GM15510 (cell line): ENCODE measurements around the gene S100A7.

Source experiments
- POLR2A ChIP-seq: IDR thresholded peaks from 3 replicates; pipeline ENCODE4 v1.6.1; 2011; ENCODE audit warnings: borderline replicate concordance; ENCODE audit not compliant: insufficient read length; ENCODE audit errors: extremely low read depth

The S100A7 gene

GRCh38 chr1:153447498-153448170, 12.8 kb downstream of the S100A7 start:
- no peak for TF ChIP-seq POLR2A

DNA sequence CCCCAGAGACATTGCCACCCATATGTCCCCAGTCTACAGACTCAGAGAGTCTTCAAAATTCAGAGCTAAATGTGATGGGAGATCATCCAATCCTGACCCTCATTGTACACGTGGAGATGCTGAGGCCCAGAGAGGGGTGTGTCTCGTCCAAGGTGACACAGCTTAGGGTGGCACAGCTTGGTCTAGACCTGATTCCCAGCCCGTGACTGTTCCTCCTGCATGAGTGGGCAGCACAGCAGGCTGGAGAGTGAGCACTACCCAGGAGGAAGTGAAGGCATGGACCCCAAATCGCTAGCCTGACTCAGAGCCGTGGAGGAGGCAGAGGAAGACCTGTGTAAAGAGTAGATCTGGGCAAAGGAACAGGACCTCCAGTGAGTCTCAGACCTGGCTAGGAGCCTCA, 16.4 kb downstream of the S100A7 start:
- no peak for TF ChIP-seq POLR2A

DNA sequence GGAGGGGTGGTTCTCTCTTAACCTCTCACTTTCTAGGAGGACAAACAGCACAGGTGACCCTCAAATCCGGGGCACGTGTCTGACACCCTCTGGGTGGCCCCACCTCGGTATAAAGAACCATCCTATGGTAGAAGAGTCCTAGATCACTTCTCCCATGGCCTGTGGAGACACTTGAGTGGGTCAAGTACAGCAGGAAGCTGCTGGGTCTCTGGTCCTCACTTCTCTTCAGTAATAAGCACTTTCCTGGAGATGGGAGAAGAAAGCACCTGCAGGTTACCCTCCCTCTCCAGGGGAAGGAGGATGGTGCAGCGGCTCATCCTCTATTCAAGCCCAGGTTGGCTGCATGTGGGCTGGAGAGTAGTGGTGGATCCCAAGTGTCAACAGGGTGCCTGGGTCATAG, 17.0 kb downstream of the S100A7 start:
- no peak for TF ChIP-seq POLR2A

DNA sequence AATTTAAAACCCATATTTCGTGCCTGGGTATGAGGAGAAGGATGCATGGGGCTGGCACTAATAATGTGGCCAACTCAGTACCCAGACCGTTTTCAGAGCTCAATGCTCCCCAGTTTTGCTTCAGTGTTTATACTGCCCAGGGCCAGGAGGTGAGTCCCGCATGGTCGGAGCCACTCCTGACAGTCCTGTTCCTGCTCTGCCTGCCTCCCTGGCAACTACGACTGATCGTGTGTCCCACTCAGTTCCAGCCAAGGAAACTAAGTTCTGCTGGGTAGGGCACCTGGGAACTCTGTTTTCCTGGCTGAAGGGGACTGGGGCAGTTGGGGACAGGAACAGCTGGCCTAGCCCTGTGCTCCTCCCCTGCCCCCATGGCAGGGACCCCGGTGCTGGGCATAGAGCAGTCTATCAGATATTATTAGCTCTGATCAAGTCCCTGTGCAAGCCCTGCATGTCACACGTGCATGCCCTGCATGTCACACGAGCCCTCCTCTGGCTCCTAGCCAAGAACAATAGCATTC, 19.2 kb downstream of the S100A7 start:
- no peak for TF ChIP-seq POLR2A

GRCh38 chr1:153439273-153439672, 21.2 kb downstream of the S100A7 start:
- TF ChIP-seq POLR2A, result no peak

- no peak for TF ChIP-seq POLR2A
Measured at GRCh38 chr1:153438599-153438998, 21.9 kb downstream of the S100A7 start.

DNA sequence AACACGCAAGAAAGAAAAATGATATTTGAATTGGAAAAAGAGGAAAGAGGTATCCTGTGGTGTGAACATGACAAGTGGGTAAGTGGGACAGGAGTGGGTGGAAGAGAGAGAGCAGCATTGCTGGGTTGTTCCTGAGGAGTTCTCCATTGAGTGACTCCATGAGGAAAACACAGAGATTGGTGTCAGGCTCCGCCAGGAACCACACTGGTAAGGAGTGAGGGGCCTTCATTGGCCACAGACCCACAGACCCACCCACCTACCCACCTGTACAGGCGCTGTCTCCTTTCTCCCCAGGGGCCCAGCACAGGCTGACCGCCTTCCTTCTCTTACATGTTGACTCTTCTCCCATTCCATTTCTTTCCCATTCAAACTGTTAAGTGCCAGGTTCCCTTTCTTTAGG, 23.2 kb downstream of the S100A7 start:
- TF ChIP-seq POLR2A, result no peak

DNA sequence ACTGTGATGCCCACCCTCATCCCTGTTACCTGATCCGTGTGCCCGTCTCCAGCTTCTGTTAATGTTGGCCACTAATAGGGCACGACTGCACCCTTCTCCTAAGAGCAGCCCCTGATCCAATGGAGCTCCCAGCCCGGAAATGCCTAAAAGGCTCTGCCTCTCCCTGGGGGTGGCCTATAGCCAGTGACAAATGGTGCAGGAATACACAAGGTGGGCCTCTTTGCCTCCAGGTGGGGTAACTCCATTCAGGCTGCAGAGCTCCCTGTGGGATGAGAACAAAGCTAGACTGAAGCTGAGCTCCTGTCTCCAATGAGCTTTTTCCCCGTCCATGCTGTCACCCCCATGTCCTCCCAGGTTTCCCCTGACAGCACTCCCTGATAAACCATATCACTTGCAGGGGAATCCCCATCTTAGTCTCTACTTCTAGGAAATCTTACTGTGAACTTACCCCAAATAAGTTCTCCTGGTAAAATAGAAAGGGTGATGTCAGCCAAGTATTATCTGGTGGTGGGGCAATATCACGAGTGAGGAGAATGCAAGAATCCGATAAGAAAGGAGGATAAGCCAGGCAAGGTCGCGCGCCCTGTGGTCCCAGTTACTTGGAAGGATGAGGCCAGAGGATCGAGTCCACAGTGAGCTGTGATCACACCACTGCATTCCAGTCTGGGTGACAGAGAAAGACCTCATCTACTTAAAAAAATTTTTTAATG, 25.6 kb downstream of the S100A7 start:
- no peak for TF ChIP-seq POLR2A

DNA sequence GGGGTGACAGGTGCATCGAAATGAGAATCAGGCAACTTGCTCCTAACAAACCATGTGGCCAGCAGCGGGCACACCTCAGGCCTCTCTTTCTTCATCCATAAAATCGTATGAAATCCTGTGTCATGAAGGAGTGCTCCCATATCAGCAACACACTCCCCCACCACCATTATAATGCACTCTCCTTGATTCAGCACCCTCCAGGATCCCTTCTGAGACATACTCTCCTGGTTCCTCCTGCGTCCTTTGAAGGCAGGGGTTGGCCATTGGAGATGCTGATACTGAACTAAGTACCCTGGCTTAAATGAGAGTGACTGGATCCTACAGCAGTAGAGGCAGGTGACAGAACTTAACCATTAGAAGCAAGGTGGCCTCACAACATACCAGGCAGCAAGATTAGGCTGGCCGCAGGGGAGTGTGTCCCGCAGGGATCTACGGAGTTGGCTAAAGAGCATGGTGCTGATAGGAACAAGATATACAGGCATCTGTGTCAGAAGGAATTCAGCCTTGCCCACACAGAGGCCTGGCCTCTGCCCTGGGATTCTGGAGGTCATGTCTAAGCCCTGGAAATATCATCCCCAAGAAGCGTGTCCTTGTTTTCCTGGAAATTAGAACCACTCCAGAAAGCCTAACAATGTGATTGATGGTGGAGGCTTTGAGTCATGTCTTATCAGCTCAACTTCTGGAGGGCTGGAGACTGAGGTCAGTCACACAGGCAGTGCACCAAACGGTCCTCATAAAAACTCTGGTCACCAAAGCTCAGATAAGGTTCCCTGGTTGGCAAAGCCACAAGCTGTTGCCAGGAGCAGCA, 27.4 kb downstream of the S100A7 start:
- no peak for TF ChIP-seq POLR2A

GRCh38 chr1:153431928-153432327, 28.5 kb downstream of the S100A7 start:
- no peak for TF ChIP-seq POLR2A

GRCh38 chr1:153431427-153431826, 29.0 kb downstream of the S100A7 start:
- no peak for TF ChIP-seq POLR2A

GRCh38 chr1:153431002-153431401, 29.4 kb downstream of the S100A7 start:
- no peak for TF ChIP-seq POLR2A

- TF ChIP-seq POLR2A, result no peak
Measured at GRCh38 chr1:153430561-153430960, 29.9 kb downstream of the S100A7 start.

DNA sequence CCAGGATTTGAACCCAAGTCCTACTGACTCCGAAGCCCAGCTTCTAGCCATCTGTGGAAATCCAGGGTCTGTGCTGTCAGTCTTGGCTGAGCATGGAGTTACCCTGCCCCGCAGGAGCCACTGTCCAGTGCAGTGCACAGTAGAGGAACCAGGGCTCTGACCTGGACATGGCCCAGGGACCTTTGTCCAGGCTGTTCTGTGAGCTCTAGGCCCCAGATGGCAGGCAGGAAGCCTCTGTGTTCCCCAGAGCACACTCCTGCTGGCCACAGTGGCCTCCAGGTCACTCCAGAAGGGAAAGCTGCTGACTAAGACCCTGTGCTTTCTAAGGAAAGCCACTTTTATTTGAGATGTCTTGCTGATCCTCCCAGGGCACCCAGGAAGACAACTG, 30.3 kb downstream of the S100A7 start:
- no peak for TF ChIP-seq POLR2A
